ENCODE data around the gene TNNC2.
"Not testable (repeated sequence)": the region's sequence is repeated elsewhere in the genome, so short reads cannot be mapped to it uniquely, and the experiment has no call there.

TNNC2 gene

GRCh38 chr20:45827030-45827652 lies at the start of gene TNNC2:
Gene TNNC2, minus strand, starts transcription at chr20:45827312. Its CDS starts 64 bp downstream, at chr20:45827248.
- no peak for DNase-seq

- DNase-seq = no peak
Observed at GRCh38 chr20:45874576-45874975, 47.5 kb upstream of the TNNC2 start.

- DNase-seq = not testable (repeated sequence)
Observed at GRCh38 chr20:45874104-45874481, 47.0 kb upstream of the TNNC2 start.

- no peak for DNase-seq
Observed at GRCh38 chr20:45873409-45874103, 46.4 kb upstream of the TNNC2 start.

- no peak for DNase-seq
Observed at GRCh38 chr20:45872626-45873025, 45.5 kb upstream of the TNNC2 start.

- DNase-seq = no peak
Observed at GRCh38 chr20:45867819-45868176, 40.7 kb upstream of the TNNC2 start.

- no peak for DNase-seq
Observed at GRCh38 chr20:45867136-45867818, 40.2 kb upstream of the TNNC2 start.

- DNase-seq = no peak
Observed at GRCh38 chr20:45866454-45866853, 39.3 kb upstream of the TNNC2 start.

- no peak for DNase-seq
Observed at GRCh38 chr20:45863543-45864470, 36.7 kb upstream of the TNNC2 start.

- peak in 1 of 56 donors; percentile 28 for DNase-seq
Observed at GRCh38 chr20:45861221-45862075, 34.3 kb upstream of the TNNC2 start.

GRCh38 chr20:45860560-45861220 lies 33.6 kb upstream of the TNNC2 start:
- peak in 1 of 56 donors; percentile 23 for DNase-seq

- no peak for DNase-seq
Observed at GRCh38 chr20:45859916-45860315, 32.8 kb upstream of the TNNC2 start.

- DNase-seq = peak in 1 of 56 donors; percentile 71
Observed at GRCh38 chr20:45857882-45858216, 30.7 kb upstream of the TNNC2 start.

GRCh38 chr20:45857114-45857881 lies 30.2 kb upstream of the TNNC2 start, which contains the start of the genes ACOT8 and ZSWIM3:
Gene ACOT8, minus strand, starts transcription at chr20:45857392. Its CDS starts 77 bp downstream, at chr20:45857315.
Gene ZSWIM3, plus strand, starts transcription at chr20:45857614. Its CDS starts 212 bp downstream, at chr20:45857826.
- peak; percentile 53 to 99 (median 92) for DNase-seq

- DNase-seq = no peak
Observed at GRCh38 chr20:45853484-45853883, 26.4 kb upstream of the TNNC2 start.

- DNase-seq = no peak
Observed at GRCh38 chr20:45852326-45852725, 25.2 kb upstream of the TNNC2 start.

- DNase-seq = no peak
Observed at GRCh38 chr20:45851501-45851900, 24.4 kb upstream of the TNNC2 start.

- no peak for DNase-seq
Observed at GRCh38 chr20:45850926-45851325, 23.8 kb upstream of the TNNC2 start.

- DNase-seq = no peak
Observed at GRCh38 chr20:45850238-45850637, 23.1 kb upstream of the TNNC2 start.
